ENCODE data around the gene SLC6A1. TPM values are rescaled to one million over a fixed set of nuclear protein-coding genes. Genes with fewer than 3 reads are reported as not detected.
A peak's percentile ranks its signal among the peaks of the same experiment; 100 is the strongest.

The SLC6A1 gene
- total RNA-seq, 1 experiment from 2014 or later, result not detected

- Histone ChIP-seq H2AK5ac (ENCODE audit: insufficient read length, low read length) (no peak overlapping the region), H3K4ac (ENCODE audit: low read depth, low read length) (no peak overlapping the region), H4K20me1 (ENCODE audit: control insufficient read depth, insufficient read depth, insufficient read length) (no peaks in the 10 kb centered on the region), H2AFZ (ENCODE audit: low read length) (no peak overlapping the region), H2BK15ac (ENCODE audit: low read depth, low read length) (no peak overlapping the region), H3K56ac (ENCODE audit: insufficient read length, low read depth, low read length) (no peak overlapping the region), H3K18ac (ENCODE audit: insufficient read length, low read depth, low read length) (no peak overlapping the region), H3K14ac (ENCODE audit: insufficient read depth, low read length) (no peak overlapping the region), H4K5ac (ENCODE audit: insufficient read length, low read depth, low read length) (no peak overlapping the region), H3K27me3 (ENCODE audit: insufficient read depth, low read length) (no peaks in the 10 kb centered on the region), H3K27ac (ENCODE audit: insufficient read length, low read depth, low read length) (no peak overlapping the region), H2BK5ac (ENCODE audit: insufficient read length, low read length) (no peak overlapping the region), H3K79me1 (ENCODE audit: insufficient read depth, low read depth, low read length, poor library complexity, severe bottlenecking) (no peaks in the 10 kb centered on the region), H4K8ac (replicated peaks; ENCODE audit: insufficient read length, low read depth, low read length) (no peak overlapping the region), H2BK120ac (ENCODE audit: low read depth, low read length, poor library complexity, severe bottlenecking) (no peak overlapping the region), H3K4me1 (ENCODE audit: insufficient read depth, low read length) (no peaks in the 10 kb centered on the region), H3K23me2 (ENCODE audit: insufficient read length, low read depth, low read length, poor library complexity, severe bottlenecking) (no peaks in the 10 kb centered on the region), H2BK20ac (ENCODE audit: low read depth, low read length, poor library complexity, severe bottlenecking) (no peak overlapping the region), H3K9me3 (ENCODE audit: control insufficient read depth, low read depth, low read length) (no peaks in the 10 kb centered on the region), H2BK12ac (ENCODE audit: insufficient read length, low read depth, low read length) (no peak overlapping the region), H3K23ac (ENCODE audit: insufficient read length, low read depth, low read length) (no peak overlapping the region), H3T11ph (ENCODE audit: low read length) (no peak overlapping the region), H3K9ac (ENCODE audit: extremely low read depth, insufficient read length, low read length) (no peak overlapping the region), H4K91ac (ENCODE audit: insufficient read length, low read depth, low read length) (no peak overlapping the region), H3K4me2 (ENCODE audit: insufficient read depth, insufficient read length, low read length) (no peak overlapping the region), H3K79me2 (ENCODE audit: insufficient read depth, low read length) (no peaks in the 10 kb centered on the region)
- peaks cover 0 to 4% of the 10 kb centered on the region in 2 experiments; a peak in 1 of 4 replicates for H3K4me1 Mint-ChIP-seq
- H3K36me3 Mint-ChIP-seq (ENCODE audit: insufficient read depth in 1 of 3, low read depth in 3 of 3), result no peaks in the 10 kb centered on the region; a peak in 1 of 7 replicates
- peak overlapping the region in 1 of 3 experiments; percentile 31; a peak in 2 of 7 replicates for H3K27ac Mint-ChIP-seq
- H3K27me3 Mint-ChIP-seq (ENCODE audit: low read depth), result peaks cover 31% of the 10 kb centered on the region
- no peaks in the 10 kb centered on the region for H3K9me3 Mint-ChIP-seq
- no peak for DNase-seq
- no peak overlapping the region for H3K4me3 Mint-ChIP-seq
- TF ChIP-seq CTCF (conservative IDR thresholded peaks at IDR 0.05), result no peak
- WGBS (ENCODE audit: extremely low coverage, insufficient read length, low lambda C conversion rate), result no CpG with 5 or more reads among the region's 6 CpGs
Measured at GRCh38 chr3:10960255-10960654, 32.3 kb upstream of the SLC6A1 start.
